Testis (tissue), 2 donors: ENCODE results near the gene PCCA.

Experiments used
- CTCF ChIP-seq, 3 experiments: fragments of 450-650 bp in 2 of 3; fragments of 200-600 bp in 1 of 3; sonication (generic) in 1 of 3; IDR thresholded peaks; one replicate each; pipeline ENCODE4 v1.5.1; 2016 to 2019; ENCODE audit warnings: antibody characterized with exemption in 3 of 3, mild to moderate bottlenecking in 2 of 3, moderate library complexity in 1 of 3
- POLR2A ChIP-seq: fragments of 450-650 bp; IDR thresholded peaks from one replicate; pipeline ENCODE4 v1.6.1; 2017; ENCODE audit warnings: antibody characterized with exemption, mild to moderate bottlenecking, moderate library complexity

GRCh38 chr13:100275746-100276145 lies 186.9 kb downstream of the PCCA start:
- TF ChIP-seq POLR2A, result no peak
- no peak for TF ChIP-seq CTCF (IDR thresholded peaks at IDR 0.05)
